Dermis blood vessel endothelial cell (primary cell): ENCODE data around the gene SEH1L. TPM values are rescaled to one million over a fixed set of nuclear protein-coding genes. Genes with fewer than 3 reads are reported as not detected.

Experiments used
- total RNA-seq: library from RNA; depleted of rRNA; stranded (reverse); fragments of >200 nt; gene quantifications from 2 replicates; pipeline ENCODE4 v1.2.3, GENCODE V29; 2014

SEH1L gene
- total RNA-seq, 1 donor from 2014 or later: 63.0 TPM

Other genes with a start within 250 kb of the SEH1L start
- gene CEP76, start 245.3 kb upstream of the SEH1L start, total RNA-seq: 14.8 and 18.2 TPM in 2 replicates
- 72.6 and 79.0 TPM in 2 replicates for gene PSMG2, start 245.0 kb upstream of the SEH1L start, total RNA-seq
- gene PTPN2, start 63.8 kb upstream of the SEH1L start, total RNA-seq: 21.3 and 31.4 TPM in 2 replicates
- 34.0 and 43.6 TPM in 2 replicates for gene CEP192, start 43.4 kb downstream of the SEH1L start, total RNA-seq